HG03108 (cell line): ENCODE results near the gene CENPU.

Experiments
- ATAC-seq: cut with Tn5 transposase; IDR thresholded peaks from one replicate; pipeline ENCODE4 v1.9.1; 2021; ENCODE audit warnings: moderate library complexity; ENCODE audit not compliant: unreplicated experiment

CENPU gene

GRCh38 chr4:184645904-184646610, 87.8 kb downstream of the CENPU start:
- ATAC-seq = no peak

- ATAC-seq = no peak
Measured at GRCh38 chr4:184644553-184645307, 89.2 kb downstream of the CENPU start.
